HEK293T (cell line): ENCODE measurements around the gene SPEF2.

Experiments used
- ELF4 ChIP-seq: fragments of 450-650 bp; IDR thresholded peaks from 2 replicates; pipeline ENCODE4 v1.6.1; 2017; ENCODE audit warnings: antibody characterized with exemption
- FOXA1 ChIP-seq: fragments of 450-650 bp; IDR thresholded peaks from 2 replicates; pipeline ENCODE4 v1.6.1; 2016; ENCODE audit warnings: mild to moderate bottlenecking
- FOXK2 ChIP-seq: fragments of 450-650 bp; IDR thresholded peaks from 2 replicates; pipeline ENCODE4 v1.6.1; 2016; ENCODE audit warnings: mild to moderate bottlenecking
- HDGF ChIP-seq: fragments of 450-650 bp; IDR thresholded peaks from 2 replicates; pipeline ENCODE4 v1.6.1; 2017; ENCODE audit warnings: antibody characterized with exemption, borderline replicate concordance
- L3MBTL2 ChIP-seq: fragments of 450-650 bp; conservative IDR thresholded peaks from 2 replicates; pipeline ENCODE4 v1.6.1; 2016; ENCODE audit warnings: mild to moderate bottlenecking
- LEF1 ChIP-seq: fragments of 450-650 bp; IDR thresholded peaks from 2 replicates; pipeline ENCODE4 v1.6.1; 2017; ENCODE audit warnings: mild to moderate bottlenecking, borderline replicate concordance
- PKNOX1 ChIP-seq: fragments of 450-650 bp; IDR thresholded peaks from 2 replicates; pipeline ENCODE4 v1.6.1; 2016
- SP1 ChIP-seq: fragments of 450-650 bp; IDR thresholded peaks from 2 replicates; pipeline ENCODE4 v1.6.1; 2017
- SUZ12 ChIP-seq: fragments of 450-650 bp; IDR thresholded peaks from 2 replicates; pipeline ENCODE4 v1.6.1; 2016; ENCODE audit warnings: mild to moderate bottlenecking
- TARDBP ChIP-seq: fragments of 450-650 bp; IDR thresholded peaks from 2 replicates; pipeline ENCODE4 v1.6.1; 2016

- TF ChIP-seq FOXK2 (no peak), PKNOX1 (no peak), L3MBTL2 (no peak), SP1 (no peak), TARDBP (no peak), SUZ12 (no peak), HDGF (no peak), LEF1 (no peak), ELF4 (no peak), FOXA1 (no peak)
Measured at GRCh38 chr5:35850967-35851680, 233.5 kb downstream of the SPEF2 start.
